ENCODE data around the gene TPP1.

The TPP1 gene

GRCh38 chr11:6603287-6604080 is 15.7 kb downstream of the TPP1 start, which contains the start of the genes ILK and RRP8:
Gene ILK (plus strand): TSS chr11:6603774. CDS start chr11:6604272, 498 bp downstream.
Gene RRP8 (minus strand): TSS chr11:6603616. CDS start chr11:6603502, 114 bp downstream.
- peaks cover 38% of the 10 kb centered on the region for H3K4me1 Mint-ChIP-seq (ENCODE audit: low read depth)
- peak; percentile 90 for DNase-seq
- no peak within 1 kb of the TSS for H3K4me3 Mint-ChIP-seq
- no peak within 1 kb of the TSS for H3K27ac Mint-ChIP-seq
- no peaks in the 10 kb centered on the region for H3K9me3 Mint-ChIP-seq
- peaks cover 58% of the 10 kb centered on the region for H3K36me3 Mint-ChIP-seq (ENCODE audit: low read depth)
- no peaks in the 10 kb centered on the region for H3K27me3 Mint-ChIP-seq

GRCh38 chr11:6602096-6602940 is 16.9 kb downstream of the TPP1 start:
- H3K9me3 Mint-ChIP-seq, result no peaks in the 10 kb centered on the region
- DNase-seq, result no peak
- peak overlapping the region; percentile 82 for H3K27ac Mint-ChIP-seq
- no peaks in the 10 kb centered on the region for H3K27me3 Mint-ChIP-seq
- no peak overlapping the region for H3K4me3 Mint-ChIP-seq
- H3K4me1 Mint-ChIP-seq (ENCODE audit: low read depth), result peaks cover 34% of the 10 kb centered on the region
- peaks cover 58% of the 10 kb centered on the region for H3K36me3 Mint-ChIP-seq (ENCODE audit: low read depth)

- H3K36me3 Mint-ChIP-seq (ENCODE audit: low read depth), result peaks cover 64% of the 10 kb centered on the region
- no peak for DNase-seq
- no peak overlapping the region for H3K4me3 Mint-ChIP-seq
- H3K9me3 Mint-ChIP-seq, result no peaks in the 10 kb centered on the region
- no peaks in the 10 kb centered on the region for H3K27me3 Mint-ChIP-seq
- peak overlapping the region; percentile 82 for H3K27ac Mint-ChIP-seq
- H3K4me1 Mint-ChIP-seq (ENCODE audit: low read depth), result peaks cover 32% of the 10 kb centered on the region
Observed at GRCh38 chr11:6601041-6601461, 18.2 kb downstream of the TPP1 start.

- no peaks in the 10 kb centered on the region for H3K27me3 Mint-ChIP-seq
- no peaks in the 10 kb centered on the region for H3K9me3 Mint-ChIP-seq
- no peak overlapping the region for H3K4me3 Mint-ChIP-seq
- peaks cover 34% of the 10 kb centered on the region for H3K4me1 Mint-ChIP-seq (ENCODE audit: low read depth)
- peaks cover 71% of the 10 kb centered on the region for H3K36me3 Mint-ChIP-seq (ENCODE audit: low read depth)
- DNase-seq, result no peak
- H3K27ac Mint-ChIP-seq, result no peak overlapping the region
Observed at GRCh38 chr11:6599881-6600390, 19.3 kb downstream of the TPP1 start.

- no peaks in the 10 kb centered on the region for H3K9me3 Mint-ChIP-seq
- H3K36me3 Mint-ChIP-seq (ENCODE audit: low read depth), result peaks cover 75% of the 10 kb centered on the region
- no peaks in the 10 kb centered on the region for H3K27me3 Mint-ChIP-seq
- no peak overlapping the region for H3K4me3 Mint-ChIP-seq
- H3K4me1 Mint-ChIP-seq (ENCODE audit: low read depth), result peaks cover 35% of the 10 kb centered on the region
- DNase-seq, result no peak
- peak overlapping the region; percentile 51 for H3K27ac Mint-ChIP-seq
Observed at GRCh38 chr11:6599449-6599848, 19.8 kb downstream of the TPP1 start.

GRCh38 chr11:6598555-6598954 is 20.7 kb downstream of the TPP1 start:
- H3K36me3 Mint-ChIP-seq (ENCODE audit: low read depth), result peaks cover 84% of the 10 kb centered on the region

GRCh38 chr11:6596239-6596877 is 22.9 kb downstream of the TPP1 start:
- H3K4me3 Mint-ChIP-seq, result no peak overlapping the region

More at GRCh38 chr11:6598555-6598954, 20.7 kb downstream of the TPP1 start:
- no peaks in the 10 kb centered on the region for H3K9me3 Mint-ChIP-seq
- peak overlapping the region; percentile 51 for H3K27ac Mint-ChIP-seq
- H3K4me1 Mint-ChIP-seq (ENCODE audit: low read depth), result peaks cover 37% of the 10 kb centered on the region
- H3K27me3 Mint-ChIP-seq, result no peaks in the 10 kb centered on the region
- no peak overlapping the region for H3K4me3 Mint-ChIP-seq
- no peak for DNase-seq

GRCh38 chr11:6594142-6594768 is 25.0 kb downstream of the TPP1 start:
- no peaks in the 10 kb centered on the region for H3K27me3 Mint-ChIP-seq
- H3K4me3 Mint-ChIP-seq, result no peak overlapping the region
- H3K4me1 Mint-ChIP-seq (ENCODE audit: low read depth), result peaks cover 17% of the 10 kb centered on the region
- peaks cover 93% of the 10 kb centered on the region for H3K36me3 Mint-ChIP-seq (ENCODE audit: low read depth)
- no peak for DNase-seq
- no peak overlapping the region for H3K27ac Mint-ChIP-seq
- H3K9me3 Mint-ChIP-seq, result no peaks in the 10 kb centered on the region

More at GRCh38 chr11:6596239-6596877, 22.9 kb downstream of the TPP1 start:
- no peak for DNase-seq
- Mint-ChIP-seq H3K4me1 (ENCODE audit: low read depth) (peaks cover 24% of the 10 kb centered on the region), H3K27me3 (no peaks in the 10 kb centered on the region), H3K27ac (peak overlapping the region; percentile 3), H3K9me3 (no peaks in the 10 kb centered on the region), H3K36me3 (ENCODE audit: low read depth) (peaks cover 97% of the 10 kb centered on the region)

- no peak overlapping the region for H3K27ac Mint-ChIP-seq
- H3K36me3 Mint-ChIP-seq (ENCODE audit: low read depth), result peaks cover 79% of the 10 kb centered on the region
- no peak for DNase-seq
- no peaks in the 10 kb centered on the region for H3K4me1 Mint-ChIP-seq (ENCODE audit: low read depth)
- no peak overlapping the region for H3K4me3 Mint-ChIP-seq
- H3K27me3 Mint-ChIP-seq, result no peaks in the 10 kb centered on the region
- H3K9me3 Mint-ChIP-seq, result peaks cover 15% of the 10 kb centered on the region
Observed at GRCh38 chr11:6588018-6588417, 31.2 kb downstream of the TPP1 start.

GRCh38 chr11:6587360-6587953 is 31.8 kb downstream of the TPP1 start:
- H3K4me1 Mint-ChIP-seq (ENCODE audit: low read depth), result no peaks in the 10 kb centered on the region
- no peak overlapping the region for H3K4me3 Mint-ChIP-seq
- DNase-seq, result no peak
- H3K9me3 Mint-ChIP-seq, result peaks cover 18% of the 10 kb centered on the region
- no peak overlapping the region for H3K27ac Mint-ChIP-seq
- no peaks in the 10 kb centered on the region for H3K27me3 Mint-ChIP-seq
- H3K36me3 Mint-ChIP-seq (ENCODE audit: low read depth), result peaks cover 79% of the 10 kb centered on the region

GRCh38 chr11:6586434-6587359 is 32.5 kb downstream of the TPP1 start:
- H3K4me1 Mint-ChIP-seq (ENCODE audit: low read depth), result no peaks in the 10 kb centered on the region
- H3K9me3 Mint-ChIP-seq, result peaks cover 18% of the 10 kb centered on the region
- no peak overlapping the region for H3K4me3 Mint-ChIP-seq
- no peak for DNase-seq
- no peaks in the 10 kb centered on the region for H3K27me3 Mint-ChIP-seq
- H3K36me3 Mint-ChIP-seq (ENCODE audit: low read depth), result peaks cover 79% of the 10 kb centered on the region
- no peak overlapping the region for H3K27ac Mint-ChIP-seq

GRCh38 chr11:6584528-6584927 is 34.7 kb downstream of the TPP1 start:
- Mint-ChIP-seq H3K27me3 (no peaks in the 10 kb centered on the region), H3K9me3 (peaks cover 18% of the 10 kb centered on the region), H3K36me3 (ENCODE audit: low read depth) (peaks cover 77% of the 10 kb centered on the region), H3K27ac (no peak overlapping the region), H3K4me3 (no peak overlapping the region), H3K4me1 (ENCODE audit: low read depth) (no peaks in the 10 kb centered on the region)
- DNase-seq, result no peak

GRCh38 chr11:6583584-6583983 is 35.6 kb downstream of the TPP1 start:
- DNase-seq, result no peak
- Mint-ChIP-seq H3K4me3 (no peak overlapping the region), H3K4me1 (ENCODE audit: low read depth) (no peaks in the 10 kb centered on the region), H3K36me3 (ENCODE audit: low read depth) (peaks cover 75% of the 10 kb centered on the region), H3K9me3 (peaks cover 18% of the 10 kb centered on the region), H3K27ac (no peak overlapping the region), H3K27me3 (no peaks in the 10 kb centered on the region)

Data from activated T-cell treated with anti-CD3 and anti-CD28 coated beads, Interleukin-2, amount 50 U/mL, for 24 hours (primary cell).